ENCODE measurements around the gene SKAP1.

GRCh38 chr17:48255759-48256158 is 174.3 kb downstream of the SKAP1 start:
- no peak for TF ChIP-seq CTCF (IDR thresholded peaks at IDR 0.05)
- TF ChIP-seq POLR2A (IDR thresholded peaks at IDR 0.05), result no peak
